Measurements from ENCODE around the gene ATOSB. TPM values are rescaled to one million over a fixed set of nuclear protein-coding genes. Genes with fewer than 3 reads are reported as not detected.

The ATOSB gene
- total RNA-seq, 1 donor from 2014 or later: 18.3 TPM

DNA sequence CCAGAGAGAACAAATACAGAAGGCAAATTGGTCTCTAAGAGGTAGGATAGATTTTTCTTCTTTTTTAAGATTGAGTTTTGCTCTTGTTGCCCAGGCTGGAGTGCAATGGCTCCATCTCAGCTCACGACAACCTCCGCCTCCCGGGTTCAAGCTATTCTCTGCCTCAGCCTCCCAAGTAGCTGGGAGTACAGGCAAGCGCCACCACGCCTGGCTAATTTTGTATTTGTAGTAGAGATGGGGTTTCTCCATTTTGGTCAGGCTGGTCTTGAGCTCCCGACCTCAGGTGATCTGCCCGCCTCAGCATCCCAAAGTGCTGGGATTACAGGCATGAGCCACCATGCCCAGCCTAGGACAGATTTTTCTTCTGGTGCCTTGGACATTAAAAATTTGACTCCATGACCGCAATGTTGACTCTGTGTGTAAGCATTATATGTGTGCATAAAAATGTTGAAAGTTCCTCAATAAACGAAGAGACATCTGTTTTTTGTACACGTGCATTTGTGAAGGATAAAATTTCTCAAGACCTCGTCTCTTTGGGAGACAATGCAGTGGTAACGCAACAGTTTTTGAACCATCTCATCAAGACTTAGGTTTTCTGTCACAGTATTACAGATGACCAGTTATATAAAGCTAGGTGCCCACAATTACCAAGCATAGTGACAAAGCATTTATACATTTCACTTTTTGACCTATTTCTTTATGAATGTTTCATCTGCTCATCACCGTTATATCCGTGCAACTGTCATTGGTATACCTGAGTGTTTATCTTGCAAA lies 60.6 kb downstream of the ATOSB start:
- DNase-seq (ENCODE audit: low spot score): no peak

DNA sequence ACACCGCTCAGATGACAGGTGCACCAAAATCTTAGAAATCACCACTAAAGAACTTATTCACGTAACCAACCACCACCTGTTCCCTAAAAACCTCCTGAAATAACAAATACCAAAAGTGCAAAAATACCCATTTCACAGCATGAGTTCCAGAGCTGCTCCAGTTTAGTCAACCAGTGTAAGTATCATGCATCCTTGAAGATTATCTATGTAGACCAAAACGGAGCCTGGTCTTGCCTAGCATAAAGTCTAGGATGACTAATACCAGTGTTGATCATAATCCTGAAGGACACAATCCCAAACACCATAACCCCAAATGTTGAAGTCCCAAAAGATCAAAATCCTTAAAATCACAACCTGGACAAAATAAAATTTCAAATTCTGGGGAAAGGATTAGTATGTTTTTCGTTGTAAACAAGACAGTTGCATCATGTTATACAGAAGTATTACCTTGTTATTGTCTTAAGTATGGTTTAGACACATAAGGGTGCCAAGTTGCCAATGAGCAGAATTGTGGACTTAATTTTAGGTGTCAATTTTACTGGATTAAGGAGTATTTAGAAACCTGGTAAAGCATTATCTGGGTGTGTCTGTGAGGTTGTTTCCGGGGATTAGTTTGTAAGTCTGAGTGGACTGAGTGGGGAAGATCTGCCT lies 61.4 kb downstream of the ATOSB start:
- DNase-seq (ENCODE audit: low spot score): no peak

Other genes starting within 250 kb of the ATOSB start
- gene PHF24, start 157.6 kb downstream of the ATOSB start, total RNA-seq: 0.29 TPM
- 19.7 TPM for gene DNAJB5, start 126.1 kb downstream of the ATOSB start, total RNA-seq
- 243 TPM for gene VCP, start 43.2 kb downstream of the ATOSB start, total RNA-seq
- gene FANCG, start 35.9 kb downstream of the ATOSB start, total RNA-seq: 17.4 TPM
- gene PIGO, start 19.3 kb downstream of the ATOSB start, total RNA-seq: 35.9 TPM
- 94.9 TPM for gene STOML2, start 12.7 kb downstream of the ATOSB start, total RNA-seq
- 59.1 TPM for gene UNC13B, start 46.1 kb upstream of the ATOSB start, total RNA-seq